ENCODE results near the gene DDX10. TPM values are rescaled to one million over a fixed set of nuclear protein-coding genes. Genes with fewer than 3 reads are reported as not detected.

DDX10 gene
- total RNA-seq, 4 donors from 2014 or later = 27.9 to 511 (median 31.5) TPM

DNA sequence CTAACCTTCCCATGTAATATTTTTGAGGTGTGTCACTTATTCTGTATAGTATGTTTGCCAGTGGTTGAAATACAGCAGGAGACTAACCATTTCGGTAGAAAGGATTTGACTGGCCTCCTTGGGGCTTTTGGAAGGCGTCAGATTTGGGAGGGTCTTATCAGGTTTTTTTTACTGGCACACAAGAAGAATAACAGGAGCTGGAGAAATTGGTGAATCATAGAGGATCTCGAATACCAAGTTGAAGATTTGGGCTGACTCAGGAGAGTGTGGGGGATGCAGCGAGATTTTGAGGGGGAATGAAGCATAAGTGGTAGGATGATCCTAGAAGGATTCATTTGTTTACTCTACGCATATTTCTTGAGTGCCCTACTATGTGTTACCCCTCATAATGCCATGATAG lies 200.5 kb downstream of the DDX10 start:
- H3K4me1 ChIP-seq = no peaks in the 10 kb centered on the region
- H3K4me3 ChIP-seq = no peak overlapping the region
- TF ChIP-seq, protein P1, sequence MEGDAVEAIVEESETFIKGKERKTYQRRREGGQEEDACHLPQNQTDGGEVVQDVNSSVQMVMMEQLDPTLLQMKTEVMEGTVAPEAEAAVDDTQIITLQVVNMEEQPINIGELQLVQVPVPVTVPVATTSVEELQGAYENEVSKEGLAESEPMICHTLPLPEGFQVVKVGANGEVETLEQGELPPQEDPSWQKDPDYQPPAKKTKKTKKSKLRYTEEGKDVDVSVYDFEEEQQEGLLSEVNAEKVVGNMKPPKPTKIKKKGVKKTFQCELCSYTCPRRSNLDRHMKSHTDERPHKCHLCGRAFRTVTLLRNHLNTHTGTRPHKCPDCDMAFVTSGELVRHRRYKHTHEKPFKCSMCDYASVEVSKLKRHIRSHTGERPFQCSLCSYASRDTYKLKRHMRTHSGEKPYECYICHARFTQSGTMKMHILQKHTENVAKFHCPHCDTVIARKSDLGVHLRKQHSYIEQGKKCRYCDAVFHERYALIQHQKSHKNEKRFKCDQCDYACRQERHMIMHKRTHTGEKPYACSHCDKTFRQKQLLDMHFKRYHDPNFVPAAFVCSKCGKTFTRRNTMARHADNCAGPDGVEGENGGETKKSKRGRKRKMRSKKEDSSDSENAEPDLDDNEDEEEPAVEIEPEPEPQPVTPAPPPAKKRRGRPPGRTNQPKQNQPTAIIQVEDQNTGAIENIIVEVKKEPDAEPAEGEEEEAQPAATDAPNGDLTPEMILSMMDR (IDR thresholded peaks at IDR 0.05) = no peak
- no peak for TF ChIP-seq POLR2A (IDR thresholded peaks at IDR 0.05)
- no peaks in the 10 kb centered on the region for H3K27me3 ChIP-seq
- H3K27ac ChIP-seq = no peak overlapping the region
- no peak for DNase-seq
- no peaks in the 10 kb centered on the region for H3K9me3 ChIP-seq
- intact Hi-C loops (cut with DNase I; ENCODE audit: low total_unique reads) = no loop called here
- H3K36me3 ChIP-seq = no peaks in the 10 kb centered on the region

DNA sequence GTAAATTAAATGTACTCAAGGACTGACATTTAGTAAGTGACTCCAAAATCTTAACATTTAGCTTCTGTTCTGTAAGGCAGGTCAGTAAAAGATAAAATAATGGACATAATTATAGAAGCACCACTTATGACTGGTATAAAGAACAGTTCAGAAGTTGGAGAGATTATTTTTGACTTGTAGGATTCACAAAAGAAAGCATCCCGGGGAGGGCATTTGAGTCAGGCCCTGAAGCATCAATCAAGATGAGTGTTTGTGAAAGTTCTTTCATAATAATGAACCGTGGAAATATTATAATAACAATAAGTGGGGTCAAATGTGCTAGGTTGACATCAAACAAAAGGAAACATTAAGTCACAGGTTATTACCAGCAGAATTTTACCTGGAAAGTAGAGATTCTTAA lies 201.9 kb downstream of the DDX10 start:
- Histone ChIP-seq H3K4me1 (no peaks in the 10 kb centered on the region), H3K36me3 (no peaks in the 10 kb centered on the region), H3K27ac (no peak overlapping the region), H3K9me3 (no peaks in the 10 kb centered on the region), H3K4me3 (no peak overlapping the region), H3K27me3 (no peaks in the 10 kb centered on the region)
- intact Hi-C loops (cut with DNase I; ENCODE audit: low total_unique reads) = no loop called here
- no peak for DNase-seq
- TF ChIP-seq POLR2A (IDR thresholded peaks at IDR 0.05) = no peak
- TF ChIP-seq, protein P1 (IDR thresholded peaks at IDR 0.05) = no peak

DNA sequence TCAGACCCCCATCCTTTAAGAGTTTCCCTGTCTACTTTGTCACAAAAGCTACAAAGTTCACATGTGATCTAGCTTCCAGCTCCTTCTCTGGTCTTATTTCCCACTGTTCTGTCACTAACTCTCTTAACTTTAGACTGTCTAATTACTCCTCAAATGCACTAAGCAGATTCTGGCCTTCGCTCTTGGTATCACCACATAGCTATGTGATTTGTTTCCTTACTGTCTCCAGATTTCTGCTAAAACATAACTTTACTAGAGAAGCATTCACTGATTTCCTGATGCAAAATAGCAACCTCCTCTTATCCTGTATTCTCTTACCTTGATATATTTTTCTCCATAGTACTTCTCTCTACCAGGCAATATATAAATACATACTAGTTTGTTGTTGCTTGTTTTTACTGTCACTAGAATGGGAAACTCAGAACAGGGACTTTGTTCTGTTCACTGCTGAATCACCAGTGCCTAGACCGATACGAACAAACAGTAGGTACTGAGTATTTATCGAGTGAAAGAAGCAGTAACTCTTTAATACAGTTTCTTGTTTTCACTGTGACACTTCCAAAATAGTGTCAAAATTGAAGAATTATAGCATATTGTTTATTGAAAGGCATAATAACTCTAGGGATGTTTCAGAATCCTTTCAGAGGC lies 205.6 kb downstream of the DDX10 start:
- Histone ChIP-seq H3K4me3 (no peak overlapping the region), H3K27me3 (no peaks in the 10 kb centered on the region), H3K9me3 (no peaks in the 10 kb centered on the region), H3K36me3 (no peaks in the 10 kb centered on the region), H3K27ac (peak overlapping the region in 1 of 2 donors; percentile 50), H3K4me1 (no peaks in the 10 kb centered on the region)
- TF ChIP-seq POLR2A (IDR thresholded peaks at IDR 0.05) = no peak
- TF ChIP-seq, protein P1 (IDR thresholded peaks at IDR 0.05) = no peak
- DNase-seq = no peak
- intact Hi-C loops (cut with DNase I; ENCODE audit: low total_unique reads) = no loop called here

DNA sequence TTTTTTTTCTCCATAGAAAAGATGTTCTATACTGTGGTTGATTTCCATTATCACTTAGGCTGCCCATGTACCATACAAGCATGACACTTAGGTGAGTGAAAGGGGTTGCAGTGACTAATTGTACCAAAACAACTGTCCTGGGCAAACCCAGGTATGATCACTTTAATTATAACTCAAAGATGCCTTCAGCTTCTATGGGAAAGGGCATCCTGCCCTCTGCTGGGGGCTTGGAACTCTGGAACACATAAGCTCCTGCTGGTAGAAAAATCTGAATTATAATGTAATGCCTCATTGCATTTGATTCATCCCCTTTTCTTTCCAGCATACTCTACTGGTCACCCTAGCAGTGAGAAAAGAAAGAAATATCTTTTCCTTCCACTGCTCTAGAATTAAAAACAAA lies 206.3 kb downstream of the DDX10 start:
- H3K4me1 ChIP-seq = no peaks in the 10 kb centered on the region
- H3K27me3 ChIP-seq = no peaks in the 10 kb centered on the region
- H3K36me3 ChIP-seq = no peaks in the 10 kb centered on the region
- no peak overlapping the region for H3K27ac ChIP-seq
- no peak overlapping the region for H3K4me3 ChIP-seq
- DNase-seq = peak in 1 of 2 donors; percentile 17
- TF ChIP-seq POLR2A (IDR thresholded peaks at IDR 0.05) = no peak
- TF ChIP-seq, protein P1 (IDR thresholded peaks at IDR 0.05) = peak; percentile 7 to 39 (median 20)
- intact Hi-C loops (cut with DNase I; ENCODE audit: low total_unique reads) = no loop called here
- no peaks in the 10 kb centered on the region for H3K9me3 ChIP-seq

DNA sequence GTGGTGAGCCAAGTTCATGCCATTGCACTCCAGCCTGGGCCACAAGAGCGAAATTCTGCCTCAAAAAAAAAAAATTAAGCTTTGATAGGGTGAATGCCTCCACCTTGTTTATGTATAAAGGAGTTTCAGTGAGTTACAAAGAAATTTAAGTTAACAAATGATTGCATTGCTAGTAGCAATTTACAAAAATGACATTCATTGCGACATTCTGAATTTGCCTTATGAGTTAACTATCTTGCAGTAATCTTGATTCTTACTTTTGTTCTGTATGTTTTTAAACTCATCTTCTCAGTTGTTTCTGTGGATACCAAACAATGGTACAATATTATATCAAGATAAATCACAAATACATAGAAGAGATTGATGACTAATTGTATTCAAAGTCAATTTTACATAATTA lies 207.0 kb downstream of the DDX10 start:
- Histone ChIP-seq H3K36me3 (no peaks in the 10 kb centered on the region), H3K27me3 (no peaks in the 10 kb centered on the region), H3K4me1 (no peaks in the 10 kb centered on the region), H3K27ac (no peak overlapping the region), H3K4me3 (no peak overlapping the region), H3K9me3 (no peaks in the 10 kb centered on the region)
- TF ChIP-seq POLR2A (IDR thresholded peaks at IDR 0.05) = no peak
- TF ChIP-seq, protein P1 (IDR thresholded peaks at IDR 0.05) = no peak
- intact Hi-C loops (cut with DNase I; ENCODE audit: low total_unique reads) = no loop called here
- DNase-seq = no peak

Measured in uterus (tissue), 4 donors.